PC-3 (cell line): Measurements from ENCODE around the gene ST8SIA5. TPM values are rescaled to one million over a fixed set of nuclear protein-coding genes. Genes with fewer than 3 reads are reported as not detected.

Source experiments
- ATAC-seq: fragments of 200-7000 bp; cut with Tn5 transposase; 2 replicates; pipeline ENCODE4 v1.9.1; 2020; ENCODE audit warnings: mild to moderate bottlenecking, moderate library complexity
- BruUV-seq: library from RNA; stranded (reverse); fragments of 400-500 nt; replicated peaks from 2 replicates; lab custom pipeline; 2021; lab: Mats Ljungman, UMichigan
- CTCF ChIA-PET: fragments of 300-600 bp; sonication (Branson Sonifier 250); formaldehyde crosslinking; loops from one replicate; lab custom pipeline; 2022; ENCODE audit warnings: antibody characterized with exemption; lab: Charles Lee
- POLR2A ChIA-PET: fragments of 300-600 bp; sonication (Branson Sonifier 250); formaldehyde crosslinking; loops from one replicate; lab custom pipeline; 2022; ENCODE audit warnings: antibody characterized with exemption; ENCODE audit not compliant: unreplicated experiment; lab: Charles Lee
- DNase-seq: peaks from one replicate; pipeline ENCODE4 v3.0.0-alpha.2; 2015
- H2AFZ ChIP-seq: fragments of 300-600 bp; sonication (generic); 2 replicates; pipeline ENCODE4 v1.6.0; 2016; ENCODE audit warnings: antibody characterized with exemption, low read length
- H3F3A ChIP-seq: fragments of 300-600 bp; sonication (generic); one replicate; pipeline ENCODE4 v1.6.0; 2017; ENCODE audit warnings: antibody characterized with exemption, low read length, control low read depth, mild to moderate bottlenecking; ENCODE audit not compliant: unreplicated experiment
- H3K27ac ChIP-seq: fragments of 300-600 bp; sonication (generic); 2 replicates; pipeline ENCODE4 v1.5.1; 2016; ENCODE audit warnings: mild to moderate bottlenecking, low read length
- H3K27me3 ChIP-seq: fragments of 300-600 bp; sonication (generic); 2 replicates; pipeline ENCODE4 v1.6.1; 2016; ENCODE audit warnings: low read length, mixed read lengths
- H3K36me3 ChIP-seq: fragments of 300-600 bp; sonication (generic); 2 replicates; pipeline ENCODE4 v1.6.1; 2016; ENCODE audit warnings: low read depth, mixed run types, low read length, mixed read lengths
- H3K4me1 ChIP-seq: fragments of 300-600 bp; sonication (generic); 2 replicates; pipeline ENCODE4 v1.5.1; 2016; ENCODE audit warnings: low read length; ENCODE audit not compliant: insufficient read depth
- H3K4me2 ChIP-seq: fragments of 300-600 bp; sonication (generic); 2 replicates; pipeline ENCODE4 v1.6.0; 2016; ENCODE audit warnings: low read length
- H3K4me3 ChIP-seq: fragments of 300-600 bp; sonication (generic); 2 replicates; pipeline ENCODE4 v1.5.1; 2016; ENCODE audit warnings: mild to moderate bottlenecking, low read length, mixed read lengths
- H3K79me2 ChIP-seq: fragments of 300-600 bp; sonication (generic); 2 replicates; pipeline ENCODE4 v1.6.1; 2017; ENCODE audit warnings: low read length, mixed read lengths
- H3K9ac ChIP-seq: fragments of 300-600 bp; sonication (generic); 2 replicates; pipeline ENCODE4 v1.6.0; 2016; ENCODE audit warnings: mild to moderate bottlenecking, low read length
- H3K9me2 ChIP-seq: fragments of 300-600 bp; sonication (generic); replicated peaks from 2 replicates; pipeline ENCODE4 v1.6.1; 2016; ENCODE audit warnings: mixed run types, low read length, mixed read lengths
- H3K9me3 ChIP-seq: fragments of 300-600 bp; sonication (generic); 2 replicates; pipeline ENCODE4 v1.6.1; 2016; ENCODE audit warnings: low read length, mixed read lengths
- H4K20me1 ChIP-seq: fragments of 300-600 bp; sonication (generic); 2 replicates; pipeline ENCODE4 v1.6.1; 2016; ENCODE audit warnings: low read length, mixed read lengths
- EZH2 ChIP-seq: fragments of 300-600 bp; sonication (generic); IDR thresholded peaks from one replicate; pipeline ENCODE4 v1.6.1; 2017; ENCODE audit warnings: antibody characterized with exemption, mild to moderate bottlenecking, low read length; ENCODE audit not compliant: unreplicated experiment
- EZH2phosphoT487 ChIP-seq: fragments of 300-600 bp; sonication (generic); IDR thresholded peaks from 2 replicates; pipeline ENCODE4 v1.6.1; 2018; ENCODE audit warnings: mild to moderate bottlenecking, antibody characterized with exemption, low read length, borderline replicate concordance
- intact Hi-C: fragments of 100-400 bp; cut with micrococcal nuclease; formaldehyde crosslinking; loops from 2 replicates; pipeline ENCODE4 v1.9.0; 2023
- total RNA-seq: library from RNA; depleted of rRNA; stranded (reverse); fragments of >200 nt; gene quantifications from 2 replicates; pipeline ENCODE4 v1.2.3, GENCODE V29; 2014
- TF ChIP-seq, protein P1 (sequence below): fragments of 300-600 bp; sonication (generic); conservative IDR thresholded peaks from 2 replicates; pipeline ENCODE4 v1.5.1; 2017; ENCODE audit warnings: antibody characterized with exemption, low read depth, mild to moderate bottlenecking, low read length

Gene ST8SIA5
- total RNA-seq, 1 experiment from 2014 or later: 0.04 TPM

DNA sequence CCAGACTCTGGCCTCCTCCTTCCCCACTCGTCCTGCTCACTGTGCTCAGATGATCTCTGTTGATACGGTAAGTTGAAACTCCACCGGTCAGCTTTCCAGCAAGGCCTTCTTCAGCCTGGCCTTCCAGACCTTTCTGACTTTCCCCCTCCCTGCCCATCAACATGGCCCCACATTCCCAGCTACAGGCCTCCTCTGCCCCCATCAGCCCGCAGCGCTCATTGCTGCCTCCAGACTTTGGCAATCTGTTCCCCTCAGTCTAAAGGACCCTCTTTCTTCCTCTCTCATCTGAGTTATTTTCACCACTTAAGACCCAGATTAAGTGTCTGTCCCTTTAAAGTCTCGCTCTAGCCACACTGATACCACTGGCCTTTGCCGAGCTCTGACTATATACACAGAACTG lies 110.4 kb downstream of the ST8SIA5 start:
- Histone ChIP-seq H3K9me3 (no peaks in the 10 kb centered on the region), H2AFZ (no peak overlapping the region), H3K4me1 (no peaks in the 10 kb centered on the region), H3K36me3 (no peaks in the 10 kb centered on the region), H3F3A (no peaks in the 10 kb centered on the region), H3K9ac (no peak overlapping the region), H3K79me2 (no peaks in the 10 kb centered on the region), H3K27ac (no peak overlapping the region), H3K27me3 (no peaks in the 10 kb centered on the region), H3K9me2 (no peaks in the 10 kb centered on the region), H3K4me3 (no peak overlapping the region), H4K20me1 (no peaks in the 10 kb centered on the region), H3K4me2 (no peak overlapping the region)
- ChIA-PET CTCF (no interaction called here), POLR2A (no interaction called here)
- BruUV-seq: no TSS peak
- ATAC-seq: no peak
- no peak for TF ChIP-seq EZH2phosphoT487
- TF ChIP-seq, protein P1, sequence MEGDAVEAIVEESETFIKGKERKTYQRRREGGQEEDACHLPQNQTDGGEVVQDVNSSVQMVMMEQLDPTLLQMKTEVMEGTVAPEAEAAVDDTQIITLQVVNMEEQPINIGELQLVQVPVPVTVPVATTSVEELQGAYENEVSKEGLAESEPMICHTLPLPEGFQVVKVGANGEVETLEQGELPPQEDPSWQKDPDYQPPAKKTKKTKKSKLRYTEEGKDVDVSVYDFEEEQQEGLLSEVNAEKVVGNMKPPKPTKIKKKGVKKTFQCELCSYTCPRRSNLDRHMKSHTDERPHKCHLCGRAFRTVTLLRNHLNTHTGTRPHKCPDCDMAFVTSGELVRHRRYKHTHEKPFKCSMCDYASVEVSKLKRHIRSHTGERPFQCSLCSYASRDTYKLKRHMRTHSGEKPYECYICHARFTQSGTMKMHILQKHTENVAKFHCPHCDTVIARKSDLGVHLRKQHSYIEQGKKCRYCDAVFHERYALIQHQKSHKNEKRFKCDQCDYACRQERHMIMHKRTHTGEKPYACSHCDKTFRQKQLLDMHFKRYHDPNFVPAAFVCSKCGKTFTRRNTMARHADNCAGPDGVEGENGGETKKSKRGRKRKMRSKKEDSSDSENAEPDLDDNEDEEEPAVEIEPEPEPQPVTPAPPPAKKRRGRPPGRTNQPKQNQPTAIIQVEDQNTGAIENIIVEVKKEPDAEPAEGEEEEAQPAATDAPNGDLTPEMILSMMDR: no peak
- no peak for TF ChIP-seq EZH2
- intact Hi-C loops: no loop called here
- no peak for DNase-seq

DNA sequence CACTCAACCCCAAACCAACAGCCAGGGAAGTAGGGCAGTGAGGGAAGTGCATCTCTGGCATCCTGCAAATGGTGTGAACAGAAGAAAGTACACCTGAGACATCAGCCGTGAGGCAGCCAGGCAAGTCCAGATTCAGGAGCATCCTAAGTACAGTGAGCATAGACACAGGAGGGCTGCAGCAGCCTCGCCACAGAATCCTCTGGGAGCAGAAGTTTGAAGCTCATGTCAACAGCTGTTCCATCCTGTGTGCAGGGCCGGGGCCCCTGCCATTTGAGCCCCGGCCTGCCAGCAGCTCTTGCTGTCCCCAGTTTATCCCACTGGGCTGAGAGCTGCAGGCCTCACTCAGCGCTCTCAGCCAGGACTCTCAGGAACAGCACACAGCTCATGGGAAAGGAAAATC lies 114.3 kb downstream of the ST8SIA5 start:
- intact Hi-C loops: no loop called here
- Histone ChIP-seq H3K9ac (no peak overlapping the region), H3K27ac (no peak overlapping the region), H3K36me3 (no peaks in the 10 kb centered on the region), H3F3A (no peaks in the 10 kb centered on the region), H4K20me1 (no peaks in the 10 kb centered on the region), H3K4me1 (no peaks in the 10 kb centered on the region), H3K27me3 (no peaks in the 10 kb centered on the region), H3K4me2 (no peak overlapping the region), H3K79me2 (no peaks in the 10 kb centered on the region), H3K9me2 (no peaks in the 10 kb centered on the region), H3K4me3 (no peak overlapping the region), H2AFZ (no peak overlapping the region), H3K9me3 (no peaks in the 10 kb centered on the region)
- no peak for DNase-seq
- TF ChIP-seq EZH2: no peak
- TF ChIP-seq, protein P1: no peak
- TF ChIP-seq EZH2phosphoT487: no peak
- no TSS peak for BruUV-seq
- ATAC-seq: no peak
- ChIA-PET POLR2A (no interaction called here), CTCF (no interaction called here)

DNA sequence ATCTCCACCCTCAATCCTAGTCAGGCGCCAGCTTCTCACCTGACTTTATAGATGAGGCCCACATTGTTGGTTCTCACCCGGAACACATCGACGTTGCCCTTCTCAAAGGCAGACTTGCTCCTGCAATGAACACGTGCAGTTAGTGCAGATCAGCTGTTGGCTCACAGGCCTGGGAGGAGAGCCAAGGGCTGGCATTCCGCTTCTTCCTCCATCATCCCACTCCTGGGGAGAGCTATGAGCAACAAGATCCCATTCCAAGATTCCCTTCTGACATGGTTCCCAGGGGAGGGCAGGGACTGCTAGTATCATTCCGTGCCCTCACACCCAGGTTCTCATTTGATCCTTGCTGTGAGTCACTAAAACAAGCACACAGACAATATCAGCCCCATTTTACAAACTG lies 114.9 kb downstream of the ST8SIA5 start:
- Histone ChIP-seq H3K79me2 (no peaks in the 10 kb centered on the region), H2AFZ (no peak overlapping the region), H3K4me1 (no peaks in the 10 kb centered on the region), H3K36me3 (no peaks in the 10 kb centered on the region), H3K27ac (no peak overlapping the region), H3K9me3 (no peaks in the 10 kb centered on the region), H3K9ac (no peak overlapping the region), H3F3A (no peaks in the 10 kb centered on the region), H3K4me3 (no peak overlapping the region), H3K27me3 (no peaks in the 10 kb centered on the region), H4K20me1 (no peaks in the 10 kb centered on the region), H3K4me2 (no peak overlapping the region), H3K9me2 (no peaks in the 10 kb centered on the region)
- DNase-seq (no peak), ATAC-seq (no peak)
- no TSS peak for BruUV-seq
- ChIA-PET CTCF (no interaction called here), POLR2A (no interaction called here)
- intact Hi-C loops: no loop called here
- no peak for TF ChIP-seq EZH2
- TF ChIP-seq, protein P1: no peak
- no peak for TF ChIP-seq EZH2phosphoT487
